Measurements from ENCODE around the gene RAMACL.

The RAMACL gene

GRCh38 chr6:166621114-166621540, 34.6 kb upstream of the RAMACL start:
- no peak for DNase-seq (ENCODE audit: low spot score)
- TF ChIP-seq, protein P1, sequence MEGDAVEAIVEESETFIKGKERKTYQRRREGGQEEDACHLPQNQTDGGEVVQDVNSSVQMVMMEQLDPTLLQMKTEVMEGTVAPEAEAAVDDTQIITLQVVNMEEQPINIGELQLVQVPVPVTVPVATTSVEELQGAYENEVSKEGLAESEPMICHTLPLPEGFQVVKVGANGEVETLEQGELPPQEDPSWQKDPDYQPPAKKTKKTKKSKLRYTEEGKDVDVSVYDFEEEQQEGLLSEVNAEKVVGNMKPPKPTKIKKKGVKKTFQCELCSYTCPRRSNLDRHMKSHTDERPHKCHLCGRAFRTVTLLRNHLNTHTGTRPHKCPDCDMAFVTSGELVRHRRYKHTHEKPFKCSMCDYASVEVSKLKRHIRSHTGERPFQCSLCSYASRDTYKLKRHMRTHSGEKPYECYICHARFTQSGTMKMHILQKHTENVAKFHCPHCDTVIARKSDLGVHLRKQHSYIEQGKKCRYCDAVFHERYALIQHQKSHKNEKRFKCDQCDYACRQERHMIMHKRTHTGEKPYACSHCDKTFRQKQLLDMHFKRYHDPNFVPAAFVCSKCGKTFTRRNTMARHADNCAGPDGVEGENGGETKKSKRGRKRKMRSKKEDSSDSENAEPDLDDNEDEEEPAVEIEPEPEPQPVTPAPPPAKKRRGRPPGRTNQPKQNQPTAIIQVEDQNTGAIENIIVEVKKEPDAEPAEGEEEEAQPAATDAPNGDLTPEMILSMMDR (IDR thresholded peaks at IDR 0.05; ENCODE audit: extremely low read depth, missing control alignments): no peak

DNA sequence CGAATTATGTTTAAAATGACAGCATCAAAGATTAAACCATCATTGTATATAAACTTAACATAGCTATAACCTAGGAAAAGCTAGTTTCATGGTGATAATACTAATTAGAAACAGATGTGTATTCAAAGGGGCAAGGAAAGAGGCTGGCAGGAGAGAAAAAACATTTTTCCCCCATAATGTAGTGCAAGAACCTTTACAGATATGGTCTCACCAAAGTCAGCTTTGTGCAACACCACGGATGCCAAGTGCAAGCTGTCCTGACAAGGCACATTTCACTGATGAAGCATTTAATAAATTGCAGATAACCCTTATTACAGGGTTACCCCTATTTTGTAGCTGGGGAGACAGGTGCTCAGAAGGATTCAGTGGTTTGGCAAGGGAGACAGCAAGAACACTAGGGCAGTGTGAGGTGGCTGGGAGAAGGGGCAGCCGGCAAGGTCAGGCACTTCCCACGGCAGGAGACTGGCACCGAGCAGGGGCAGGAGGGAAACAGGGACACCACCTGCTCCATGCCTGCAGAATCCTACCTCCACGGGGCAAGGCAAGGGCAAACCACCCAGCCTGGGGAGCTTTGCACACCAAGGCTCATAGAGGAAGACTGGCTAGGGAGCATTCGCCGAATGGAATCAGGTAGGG, 34.1 kb upstream of the RAMACL start:
- TF ChIP-seq, protein P1 (IDR thresholded peaks at IDR 0.05; ENCODE audit: extremely low read depth, missing control alignments): no peak
- DNase-seq (ENCODE audit: low spot score): no peak

DNA sequence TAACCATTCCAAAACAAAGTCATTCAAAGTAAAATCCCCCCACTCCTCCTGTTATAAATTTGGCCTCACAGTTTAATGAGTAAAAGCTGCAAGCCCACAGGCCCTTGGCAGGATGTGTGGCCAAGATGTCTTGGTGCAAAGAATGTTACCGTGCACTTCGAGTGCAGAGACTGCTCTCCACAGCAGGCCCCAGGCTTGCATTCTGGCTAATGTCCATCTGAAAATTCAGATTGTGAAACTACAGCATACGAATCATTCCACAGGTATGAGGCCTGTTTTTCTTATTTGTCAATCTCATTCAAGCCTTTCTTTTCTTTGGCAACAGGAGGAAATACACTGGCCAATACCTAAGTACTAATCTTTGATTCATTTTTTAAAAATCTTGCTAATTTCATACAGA, 33.4 kb upstream of the RAMACL start:
- no peak for DNase-seq (ENCODE audit: low spot score)
- TF ChIP-seq, protein P1 (IDR thresholded peaks at IDR 0.05; ENCODE audit: extremely low read depth, missing control alignments): no peak

DNA sequence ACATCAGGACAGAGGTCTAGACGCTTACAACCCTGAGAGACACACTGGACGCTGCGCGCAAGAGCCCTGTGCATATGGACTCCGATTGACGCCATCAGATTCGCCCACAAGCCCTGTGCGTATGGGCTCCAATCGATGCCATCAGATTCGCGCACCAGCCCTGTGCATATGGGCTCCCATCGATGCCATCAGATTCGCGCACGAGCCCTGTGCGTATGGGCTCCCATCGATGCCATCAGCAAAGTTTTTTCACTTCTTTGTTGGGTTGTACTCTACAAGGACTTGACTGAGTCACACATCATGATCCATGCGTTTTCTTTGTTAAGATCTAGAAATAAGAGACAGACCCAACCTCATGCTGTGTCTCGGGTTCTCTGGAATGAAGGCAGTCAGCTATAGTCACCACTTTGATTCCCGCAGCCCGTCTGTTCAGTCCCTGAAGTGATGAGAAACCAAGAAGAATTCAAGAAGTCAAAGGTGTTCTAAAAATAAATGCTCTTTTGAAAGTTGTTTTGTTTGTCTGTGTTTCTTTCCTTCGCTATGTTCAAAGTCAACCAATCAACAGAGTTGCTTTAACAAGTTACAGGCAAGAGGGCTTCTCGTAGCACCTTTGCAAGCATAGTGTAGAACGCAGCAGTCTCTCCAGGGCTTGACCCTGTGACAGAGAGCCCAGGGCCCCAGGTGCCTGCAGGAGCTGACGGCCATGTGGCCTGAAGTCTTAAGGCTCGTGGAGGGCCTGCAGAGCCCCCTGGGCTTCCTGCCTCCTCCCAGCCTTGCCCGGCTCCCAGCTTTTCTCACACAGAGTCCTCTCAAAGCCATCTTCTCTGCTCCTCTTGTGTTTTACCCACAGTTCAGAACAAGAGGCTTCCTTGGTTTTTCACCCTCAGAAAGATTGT, 32.6 kb upstream of the RAMACL start:
- DNase-seq (ENCODE audit: low spot score): no peak
- TF ChIP-seq, protein P1 (IDR thresholded peaks at IDR 0.05; ENCODE audit: extremely low read depth, missing control alignments): no peak

GRCh38 chr6:166618251-166618650, 31.8 kb upstream of the RAMACL start:
- TF ChIP-seq, protein P1 (IDR thresholded peaks at IDR 0.05; ENCODE audit: extremely low read depth, missing control alignments): no peak
- no peak for DNase-seq (ENCODE audit: low spot score)

GRCh38 chr6:166617359-166617758, 30.9 kb upstream of the RAMACL start:
- TF ChIP-seq, protein P1 (IDR thresholded peaks at IDR 0.05; ENCODE audit: extremely low read depth, missing control alignments): no peak

More at GRCh38 chr6:166617359-166617758, 30.9 kb upstream of the RAMACL start:
- DNase-seq (ENCODE audit: low spot score): no peak
